ENCODE results near the gene PPARA.

Gene PPARA

DNA sequence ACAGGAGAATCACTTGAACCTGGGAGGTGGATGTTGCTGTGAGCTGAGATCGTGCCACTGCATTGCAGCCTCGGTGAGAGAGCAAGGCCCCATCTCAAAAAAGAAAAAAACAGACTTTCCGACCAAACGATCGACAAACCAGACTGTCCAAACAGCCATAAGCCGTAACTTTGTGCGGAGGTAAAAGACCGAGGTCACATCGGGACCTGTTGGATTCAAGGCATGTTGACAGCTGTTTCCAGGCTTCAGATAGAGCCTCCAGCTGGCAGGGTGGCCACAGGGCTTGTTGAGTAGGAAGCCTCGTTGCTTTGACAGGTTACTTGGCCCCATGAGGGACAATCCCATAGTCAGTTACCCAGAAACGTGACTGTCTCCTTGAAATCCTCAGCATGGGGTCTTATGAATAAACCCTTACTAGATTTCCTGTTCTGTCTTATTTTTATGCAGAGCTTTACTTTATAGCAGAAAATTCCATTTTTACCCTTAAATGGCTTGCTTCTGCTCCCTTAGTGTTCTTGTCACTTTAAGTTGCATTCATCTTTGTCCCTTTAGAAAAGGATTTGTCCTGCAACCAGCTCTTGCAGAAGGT, 22.3 kb downstream of the PPARA start:
- Histone ChIP-seq H3K9ac (ENCODE audit: low read length) (no peak overlapping the region), H3K27ac (ENCODE audit: low read depth, low read length) (no peak overlapping the region), H3K4me1 (ENCODE audit: control insufficient read depth in 1 of 2, insufficient read depth in 2 of 2, low read length in 2 of 2) (no peaks in the 10 kb centered on the region), H3K79me2 (ENCODE audit: control insufficient read depth, insufficient read depth, low read length, poor library complexity) (no peaks in the 10 kb centered on the region), H2BK5ac (ENCODE audit: low read depth, low read length, poor library complexity) (no peak overlapping the region), H2BK12ac (ENCODE audit: low read length) (no peak overlapping the region), H3K4ac (ENCODE audit: low read depth, low read length) (no peak overlapping the region), H3K18ac (ENCODE audit: low read length) (no peak overlapping the region), H3K36me3 (ENCODE audit: control insufficient read depth in 1 of 2, insufficient read depth in 2 of 2, low read length in 2 of 2) (no peaks in the 10 kb centered on the region), H4K12ac (ENCODE audit: low read depth, low read length) (no peak overlapping the region), H2BK120ac (ENCODE audit: insufficient read depth, low read length, poor library complexity) (no peak overlapping the region), H3K27me3 (ENCODE audit: insufficient read depth, low read length) (no peaks in the 10 kb centered on the region), H3K4me3 (ENCODE audit: low read depth, low read length) (no peak overlapping the region), H3K14ac (ENCODE audit: low read length) (no peak overlapping the region), H3K23ac (ENCODE audit: low read length) (no peak overlapping the region), H3K9me3 (ENCODE audit: insufficient read depth, low read depth, low read length) (peaks cover 1% of the 10 kb centered on the region), H3K79me1 (ENCODE audit: low read length) (no peaks in the 10 kb centered on the region), H4K91ac (ENCODE audit: low read depth, low read length) (no peak overlapping the region), H2AFZ (ENCODE audit: insufficient read depth, low read length, poor library complexity) (no peak overlapping the region), H3K4me2 (ENCODE audit: low read length) (no peak overlapping the region), H4K8ac (ENCODE audit: low read depth, low read length) (no peak overlapping the region), H2AK5ac (ENCODE audit: low read length) (no peak overlapping the region)
- no CpG with 5 or more reads among the region's 11 CpGs for WGBS (ENCODE audit: extremely low coverage, insufficient coverage, insufficient read length)
- no peak for DNase-seq

DNA sequence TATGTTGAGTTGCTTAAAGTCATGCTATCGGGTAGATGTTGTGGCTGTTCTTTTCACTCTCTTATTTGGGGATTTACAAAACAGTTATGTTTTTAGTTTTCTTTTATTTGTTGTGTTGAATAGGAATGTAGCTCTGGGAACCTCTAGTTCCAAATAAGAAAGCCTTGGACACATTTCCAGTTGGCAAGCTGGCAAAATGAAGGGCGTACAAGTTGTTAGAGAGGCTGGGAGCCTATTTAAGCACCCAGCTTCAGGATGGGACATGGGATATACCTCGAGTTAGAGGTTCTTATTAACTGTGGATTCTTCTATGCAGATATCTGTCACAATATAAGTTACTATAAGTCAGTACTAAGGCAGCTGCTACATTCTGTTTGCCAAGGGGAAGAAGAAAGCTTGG, 22.8 kb downstream of the PPARA start:
- Histone ChIP-seq H4K91ac (ENCODE audit: low read depth, low read length) (no peak overlapping the region), H3K23ac (ENCODE audit: low read length) (no peak overlapping the region), H3K4me1 (ENCODE audit: control insufficient read depth in 1 of 2, insufficient read depth in 2 of 2, low read length in 2 of 2) (no peaks in the 10 kb centered on the region), H3K36me3 (ENCODE audit: control insufficient read depth in 1 of 2, insufficient read depth in 2 of 2, low read length in 2 of 2) (no peaks in the 10 kb centered on the region), H3K9me3 (ENCODE audit: insufficient read depth, low read depth, low read length) (peaks cover 1% of the 10 kb centered on the region), H3K4ac (ENCODE audit: low read depth, low read length) (no peak overlapping the region), H2AK5ac (ENCODE audit: low read length) (no peak overlapping the region), H3K79me1 (ENCODE audit: low read length) (no peaks in the 10 kb centered on the region), H3K27ac (ENCODE audit: low read depth, low read length) (no peak overlapping the region), H4K12ac (ENCODE audit: low read depth, low read length) (no peak overlapping the region), H3K27me3 (ENCODE audit: insufficient read depth, low read length) (no peaks in the 10 kb centered on the region), H3K14ac (ENCODE audit: low read length) (no peak overlapping the region), H2BK120ac (ENCODE audit: insufficient read depth, low read length, poor library complexity) (no peak overlapping the region), H2BK5ac (ENCODE audit: low read depth, low read length, poor library complexity) (no peak overlapping the region), H2AFZ (ENCODE audit: insufficient read depth, low read length, poor library complexity) (no peak overlapping the region), H2BK12ac (ENCODE audit: low read length) (no peak overlapping the region), H3K18ac (ENCODE audit: low read length) (no peak overlapping the region), H3K9ac (ENCODE audit: low read length) (no peak overlapping the region), H3K4me2 (ENCODE audit: low read length) (no peak overlapping the region), H3K79me2 (ENCODE audit: control insufficient read depth, insufficient read depth, low read length, poor library complexity) (no peaks in the 10 kb centered on the region), H3K4me3 (ENCODE audit: low read depth, low read length) (no peak overlapping the region), H4K8ac (ENCODE audit: low read depth, low read length) (no peak overlapping the region)
- WGBS (ENCODE audit: extremely low coverage, insufficient coverage, insufficient read length), result no CpG with 5 or more reads among the region's 3 CpGs
- DNase-seq, result no peak

DNA sequence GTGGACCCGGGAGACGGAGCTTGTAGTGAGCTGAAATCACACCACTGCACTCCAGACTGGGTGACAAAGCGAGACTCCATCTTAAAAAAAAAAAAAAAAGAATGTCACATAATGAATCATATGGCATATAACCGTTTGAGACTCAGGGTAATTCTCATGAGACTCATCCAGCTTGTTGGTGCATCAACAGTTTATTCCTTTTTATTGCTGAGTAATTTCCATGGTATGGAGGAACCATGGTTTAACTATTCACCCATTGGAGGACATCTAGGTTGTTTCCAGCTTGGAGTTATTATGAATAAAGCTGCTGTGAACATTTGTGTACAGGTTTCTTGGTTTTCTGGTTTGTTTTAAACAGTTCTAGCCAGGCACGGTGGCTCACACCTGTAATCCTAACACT, 25.3 kb downstream of the PPARA start:
- no peak overlapping the region for H4K91ac ChIP-seq (ENCODE audit: low read depth, low read length)
- H2BK120ac ChIP-seq (ENCODE audit: insufficient read depth, low read length, poor library complexity), result no peak overlapping the region
- H3K79me2 ChIP-seq (ENCODE audit: control insufficient read depth, insufficient read depth, low read length, poor library complexity), result no peaks in the 10 kb centered on the region
- no peaks in the 10 kb centered on the region for H3K4me1 ChIP-seq (ENCODE audit: control insufficient read depth in 1 of 2, insufficient read depth in 2 of 2, low read length in 2 of 2)
- H2BK12ac ChIP-seq (ENCODE audit: low read length), result no peak overlapping the region
- no peaks in the 10 kb centered on the region for H3K36me3 ChIP-seq (ENCODE audit: control insufficient read depth in 1 of 2, insufficient read depth in 2 of 2, low read length in 2 of 2)
- H4K8ac ChIP-seq (ENCODE audit: low read depth, low read length), result no peak overlapping the region
- DNase-seq, result no peak
- H3K9me3 ChIP-seq (ENCODE audit: insufficient read depth, low read depth, low read length), result peaks cover 3% of the 10 kb centered on the region
- no peak overlapping the region for H2AK5ac ChIP-seq (ENCODE audit: low read length)
- no peak overlapping the region for H2AFZ ChIP-seq (ENCODE audit: insufficient read depth, low read length, poor library complexity)
- H3K27me3 ChIP-seq (ENCODE audit: insufficient read depth, low read length), result no peaks in the 10 kb centered on the region
- H3K9ac ChIP-seq (ENCODE audit: low read length), result no peak overlapping the region
- no peak overlapping the region for H3K4me2 ChIP-seq (ENCODE audit: low read length)
- no peak overlapping the region for H4K12ac ChIP-seq (ENCODE audit: low read depth, low read length)
- no peak overlapping the region for H3K14ac ChIP-seq (ENCODE audit: low read length)
- no peak overlapping the region for H2BK5ac ChIP-seq (ENCODE audit: low read depth, low read length, poor library complexity)
- no peak overlapping the region for H3K27ac ChIP-seq (ENCODE audit: low read depth, low read length)
- no peaks in the 10 kb centered on the region for H3K79me1 ChIP-seq (ENCODE audit: low read length)
- WGBS (ENCODE audit: extremely low coverage, insufficient coverage, insufficient read length), result no CpG with 5 or more reads among the region's 5 CpGs
- H3K23ac ChIP-seq (ENCODE audit: low read length), result no peak overlapping the region
- no peak overlapping the region for H3K18ac ChIP-seq (ENCODE audit: low read length)
- H3K4me3 ChIP-seq (ENCODE audit: low read depth, low read length), result no peak overlapping the region
- H3K4ac ChIP-seq (ENCODE audit: low read depth, low read length), result no peak overlapping the region

DNA sequence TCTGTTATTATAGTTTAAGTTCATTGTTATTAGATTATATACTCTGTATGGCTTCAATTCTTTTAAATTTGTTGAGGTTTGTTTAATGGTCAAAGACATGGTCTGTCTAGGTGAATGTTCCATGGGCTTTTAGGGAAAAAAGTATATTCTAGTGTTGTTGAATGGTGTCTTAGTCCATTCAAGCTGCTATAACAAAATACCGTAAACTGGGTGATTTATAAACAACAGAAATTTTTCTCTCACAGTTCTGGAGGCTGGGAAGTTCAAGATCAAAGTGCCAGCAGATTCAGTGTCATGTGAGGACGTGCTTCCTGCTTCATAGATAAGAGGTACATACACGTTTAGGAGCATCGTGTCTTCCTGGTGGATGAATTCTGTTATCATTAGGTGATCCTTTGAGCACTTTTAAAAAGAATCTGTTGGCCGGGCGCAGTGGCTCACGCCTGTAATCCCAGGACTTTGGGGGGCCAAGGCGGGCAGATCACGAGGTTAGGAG, 26.2 kb downstream of the PPARA start:
- no peak overlapping the region for H4K91ac ChIP-seq (ENCODE audit: low read depth, low read length)
- WGBS (ENCODE audit: extremely low coverage, insufficient coverage, insufficient read length), result no CpG with 5 or more reads among the region's 9 CpGs
- no peaks in the 10 kb centered on the region for H3K79me1 ChIP-seq (ENCODE audit: low read length)
- H3K4ac ChIP-seq (ENCODE audit: low read depth, low read length), result no peak overlapping the region
- H3K36me3 ChIP-seq (ENCODE audit: control insufficient read depth in 1 of 2, insufficient read depth in 2 of 2, low read length in 2 of 2), result no peaks in the 10 kb centered on the region
- no peak overlapping the region for H3K4me3 ChIP-seq (ENCODE audit: low read depth, low read length)
- H3K27me3 ChIP-seq (ENCODE audit: insufficient read depth, low read length), result no peaks in the 10 kb centered on the region
- H4K12ac ChIP-seq (ENCODE audit: low read depth, low read length), result no peak overlapping the region
- no peak for DNase-seq
- H3K9me3 ChIP-seq (ENCODE audit: insufficient read depth, low read depth, low read length), result peaks cover 12% of the 10 kb centered on the region
- H3K18ac ChIP-seq (ENCODE audit: low read length), result no peak overlapping the region
- no peak overlapping the region for H2BK5ac ChIP-seq (ENCODE audit: low read depth, low read length, poor library complexity)
- H3K27ac ChIP-seq (ENCODE audit: low read depth, low read length), result no peak overlapping the region
- H3K4me1 ChIP-seq (ENCODE audit: control insufficient read depth in 1 of 2, insufficient read depth in 2 of 2, low read length in 2 of 2), result no peaks in the 10 kb centered on the region
- no peak overlapping the region for H3K9ac ChIP-seq (ENCODE audit: low read length)
- H3K14ac ChIP-seq (ENCODE audit: low read length), result no peak overlapping the region
- no peaks in the 10 kb centered on the region for H3K79me2 ChIP-seq (ENCODE audit: control insufficient read depth, insufficient read depth, low read length, poor library complexity)
- no peak overlapping the region for H2AFZ ChIP-seq (ENCODE audit: insufficient read depth, low read length, poor library complexity)
- no peak overlapping the region for H2BK12ac ChIP-seq (ENCODE audit: low read length)
- H2BK120ac ChIP-seq (ENCODE audit: insufficient read depth, low read length, poor library complexity), result no peak overlapping the region
- no peak overlapping the region for H3K4me2 ChIP-seq (ENCODE audit: low read length)
- H4K8ac ChIP-seq (ENCODE audit: low read depth, low read length), result no peak overlapping the region
- no peak overlapping the region for H3K23ac ChIP-seq (ENCODE audit: low read length)
- no peak overlapping the region for H2AK5ac ChIP-seq (ENCODE audit: low read length)

All from trophoblast cell (in vitro differentiated cells and primary cell).